Stomach (tissue), 4 donors: ENCODE measurements around the gene TACC3.

ENCODE experiments used
- CTCF ChIP-seq, 7 experiments: fragments of 450-650 bp in 4 of 7; fragments of 200-600 bp in 3 of 7; sonication (generic) in 3 of 7; IDR thresholded peaks; one replicate each; pipeline ENCODE4 v1.5.1; 2016 to 2019; ENCODE audit warnings: antibody characterized with exemption in 7 of 7, control low read depth in 2 of 7, mild to moderate bottlenecking in 1 of 7
- POLR2A ChIP-seq, 4 donors: fragments of 450-650 bp; IDR thresholded peaks; one replicate each; pipeline ENCODE4 v1.6.1; 2016; ENCODE audit warnings: antibody characterized with exemption in 4 of 4, control low read depth in 2 of 4, mild to moderate bottlenecking in 1 of 4, moderate library complexity in 1 of 4
- POLR2AphosphoS5 ChIP-seq, 3 donors: sonication (generic); formaldehyde crosslinking; IDR thresholded peaks; one replicate each; pipeline ENCODE4 v1.6.1; 2016; ENCODE audit warnings: antibody characterized with exemption in 3 of 3

- no peak for TF ChIP-seq CTCF (IDR thresholded peaks at IDR 0.05)
- TF ChIP-seq POLR2A (IDR thresholded peaks at IDR 0.05) = no peak
- TF ChIP-seq POLR2AphosphoS5 (IDR thresholded peaks at IDR 0.05) = no peak
Measured at GRCh38 chr4:1706358-1706757, 15.0 kb upstream of the TACC3 start.
